BE2C (cell line): ENCODE results near the gene ZNF292. TPM values are rescaled to one million over a fixed set of nuclear protein-coding genes. Genes with fewer than 3 reads are reported as not detected.

Experiments used
- DNase-seq: peaks from one replicate; pipeline ENCODE4 v3.0.0-alpha.2; 2020
- H3K27me3 ChIP-seq: fragments of 250-450 bp; sonication (Bioruptor Pico); 2 replicates; pipeline ENCODE4 v1.5.1; 2020; ENCODE audit warnings: mild to moderate bottlenecking
- H3K36me3 ChIP-seq: fragments of 250-450 bp; sonication (Bioruptor Pico); 2 replicates; pipeline ENCODE4 v1.5.1; 2020; ENCODE audit warnings: mild to moderate bottlenecking
- H3K4me1 ChIP-seq: fragments of 250-450 bp; sonication (Bioruptor Pico); 2 replicates; pipeline ENCODE4 v1.5.1; 2020
- H3K4me3 ChIP-seq: 2 replicates; pipeline ENCODE4 v1.5.1; 2011; ENCODE audit warnings: low read depth, low read length
- H3K9me3 ChIP-seq: fragments of 250-450 bp; sonication (Bioruptor Pico); 2 replicates; pipeline ENCODE4 v1.5.1; 2020
- polyA plus RNA-seq: library from polyadenylated mRNA; unstranded; fragments of >200 nt; gene quantifications from one replicate; pipeline ENCODE4 v1.2.1, GENCODE V29; 2012; ENCODE audit warnings: low read depth, missing spikeins; ENCODE audit not compliant: insufficient read length, insufficient read depth
- TF ChIP-seq, protein P1 (sequence below): IDR thresholded peaks from 2 replicates; pipeline ENCODE4 v1.5.1; 2012; ENCODE audit warnings: mild to moderate bottlenecking, low read depth, low read length

The ZNF292 gene
- 38.8 TPM for polyA plus RNA-seq

DNA sequence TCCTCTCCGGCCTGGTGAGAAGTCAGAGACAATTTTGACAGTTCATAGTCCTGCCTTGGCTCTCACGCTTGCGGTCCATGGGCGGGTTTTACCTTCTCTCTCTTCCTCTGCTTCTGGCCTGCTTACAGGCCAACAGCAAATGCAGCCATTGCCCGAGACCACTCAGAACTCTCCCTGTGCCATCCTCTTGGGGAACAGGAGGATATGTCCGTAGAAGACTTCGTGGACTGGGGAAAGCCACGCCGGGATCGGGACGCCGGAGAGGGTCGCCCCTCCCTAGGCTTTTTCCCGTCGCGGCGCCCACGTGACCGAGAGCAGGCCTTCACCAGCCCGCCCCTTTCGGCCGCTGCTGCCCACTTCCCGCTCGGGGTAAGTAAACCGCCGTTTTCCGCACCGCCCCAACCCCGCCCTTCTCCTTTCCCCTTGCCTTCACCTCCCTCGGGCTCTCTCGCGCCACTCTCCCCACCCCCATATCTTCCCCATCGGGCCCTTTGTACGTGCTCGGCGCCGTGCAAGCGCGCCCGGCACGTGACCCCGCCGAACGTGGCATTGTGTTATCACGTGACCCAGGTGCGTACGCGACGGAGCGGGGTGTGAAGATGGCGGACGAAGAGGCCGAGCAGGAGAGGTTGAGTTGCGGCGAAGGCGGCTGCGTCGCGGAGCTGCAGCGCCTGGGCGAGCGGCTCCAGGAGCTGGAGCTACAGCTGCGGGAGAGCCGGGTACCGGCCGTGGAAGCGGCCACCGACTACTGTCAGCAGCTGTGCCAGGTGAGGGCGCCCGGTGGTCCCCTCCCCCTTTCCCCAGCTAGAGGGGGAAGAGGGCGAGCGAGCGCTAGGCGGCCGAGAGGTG lies at the start of gene ZNF292:
Gene ZNF292, plus strand, starts transcription at position 573 of the 849 bp plus-strand sequence. Its CDS starts 27 bp downstream, at position 600.
- TF ChIP-seq, protein P1, sequence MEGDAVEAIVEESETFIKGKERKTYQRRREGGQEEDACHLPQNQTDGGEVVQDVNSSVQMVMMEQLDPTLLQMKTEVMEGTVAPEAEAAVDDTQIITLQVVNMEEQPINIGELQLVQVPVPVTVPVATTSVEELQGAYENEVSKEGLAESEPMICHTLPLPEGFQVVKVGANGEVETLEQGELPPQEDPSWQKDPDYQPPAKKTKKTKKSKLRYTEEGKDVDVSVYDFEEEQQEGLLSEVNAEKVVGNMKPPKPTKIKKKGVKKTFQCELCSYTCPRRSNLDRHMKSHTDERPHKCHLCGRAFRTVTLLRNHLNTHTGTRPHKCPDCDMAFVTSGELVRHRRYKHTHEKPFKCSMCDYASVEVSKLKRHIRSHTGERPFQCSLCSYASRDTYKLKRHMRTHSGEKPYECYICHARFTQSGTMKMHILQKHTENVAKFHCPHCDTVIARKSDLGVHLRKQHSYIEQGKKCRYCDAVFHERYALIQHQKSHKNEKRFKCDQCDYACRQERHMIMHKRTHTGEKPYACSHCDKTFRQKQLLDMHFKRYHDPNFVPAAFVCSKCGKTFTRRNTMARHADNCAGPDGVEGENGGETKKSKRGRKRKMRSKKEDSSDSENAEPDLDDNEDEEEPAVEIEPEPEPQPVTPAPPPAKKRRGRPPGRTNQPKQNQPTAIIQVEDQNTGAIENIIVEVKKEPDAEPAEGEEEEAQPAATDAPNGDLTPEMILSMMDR: no peak
- Histone ChIP-seq H3K9me3 (no peaks in the 10 kb centered on the region), H3K4me1 (peaks cover 5% of the 10 kb centered on the region; the same call in 1 of the 2 replicates), H3K4me3 (peak within 1 kb of the TSS; percentile 79), H3K36me3 (peaks cover 9% of the 10 kb centered on the region), H3K27me3 (no peaks in the 10 kb centered on the region)
- DNase-seq: peak; percentile 99

DNA sequence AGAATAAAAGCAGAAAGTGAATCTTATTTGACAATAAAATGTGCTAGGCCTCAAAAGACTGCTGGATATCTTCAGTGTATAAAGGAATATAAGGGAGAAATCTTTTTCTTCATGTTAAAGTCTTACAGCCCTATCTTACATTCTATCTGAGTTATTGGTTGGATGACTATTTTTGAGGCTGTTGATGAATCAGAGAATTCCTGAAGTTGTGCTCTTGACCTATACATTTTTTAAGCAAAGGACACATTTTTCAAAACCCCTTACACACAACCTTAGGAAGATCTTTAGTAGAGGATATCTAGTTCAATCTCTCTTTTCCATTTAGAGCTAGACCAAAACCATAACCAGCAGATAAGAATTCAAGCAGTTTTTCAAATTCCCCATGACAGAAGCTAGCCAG lies 49.5 kb upstream of the ZNF292 start:
- Histone ChIP-seq H3K4me1 (no peaks in the 10 kb centered on the region), H3K9me3 (no peaks in the 10 kb centered on the region), H3K27me3 (no peaks in the 10 kb centered on the region; the same call in 1 of the 2 replicates), H3K4me3 (no peak overlapping the region), H3K36me3 (no peaks in the 10 kb centered on the region)
- TF ChIP-seq, protein P1: no peak
- no peak for DNase-seq

DNA sequence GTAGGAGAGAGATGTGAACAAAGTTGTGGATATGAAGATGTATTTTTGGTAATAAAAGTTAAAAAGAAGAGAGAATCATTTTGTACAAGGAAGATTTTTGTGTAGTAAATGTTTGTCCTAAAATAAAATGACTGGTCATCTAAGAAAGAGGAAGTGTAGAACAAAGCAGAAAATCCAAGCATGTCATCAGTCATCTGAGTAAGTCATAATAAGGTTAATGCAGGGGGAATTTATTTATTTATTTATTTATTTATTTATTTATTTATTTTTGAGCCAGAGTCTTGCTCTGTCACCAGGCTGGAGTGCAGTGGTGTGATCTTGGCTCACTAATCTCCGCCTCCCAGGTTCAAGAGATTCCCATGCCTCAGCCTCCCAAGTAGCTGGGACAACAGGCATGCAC lies 44.7 kb upstream of the ZNF292 start:
- Histone ChIP-seq H3K27me3 (no peaks in the 10 kb centered on the region), H3K36me3 (no peaks in the 10 kb centered on the region), H3K4me3 (no peak overlapping the region), H3K9me3 (no peaks in the 10 kb centered on the region), H3K4me1 (no peaks in the 10 kb centered on the region)
- DNase-seq: no peak
- TF ChIP-seq, protein P1: no peak

DNA sequence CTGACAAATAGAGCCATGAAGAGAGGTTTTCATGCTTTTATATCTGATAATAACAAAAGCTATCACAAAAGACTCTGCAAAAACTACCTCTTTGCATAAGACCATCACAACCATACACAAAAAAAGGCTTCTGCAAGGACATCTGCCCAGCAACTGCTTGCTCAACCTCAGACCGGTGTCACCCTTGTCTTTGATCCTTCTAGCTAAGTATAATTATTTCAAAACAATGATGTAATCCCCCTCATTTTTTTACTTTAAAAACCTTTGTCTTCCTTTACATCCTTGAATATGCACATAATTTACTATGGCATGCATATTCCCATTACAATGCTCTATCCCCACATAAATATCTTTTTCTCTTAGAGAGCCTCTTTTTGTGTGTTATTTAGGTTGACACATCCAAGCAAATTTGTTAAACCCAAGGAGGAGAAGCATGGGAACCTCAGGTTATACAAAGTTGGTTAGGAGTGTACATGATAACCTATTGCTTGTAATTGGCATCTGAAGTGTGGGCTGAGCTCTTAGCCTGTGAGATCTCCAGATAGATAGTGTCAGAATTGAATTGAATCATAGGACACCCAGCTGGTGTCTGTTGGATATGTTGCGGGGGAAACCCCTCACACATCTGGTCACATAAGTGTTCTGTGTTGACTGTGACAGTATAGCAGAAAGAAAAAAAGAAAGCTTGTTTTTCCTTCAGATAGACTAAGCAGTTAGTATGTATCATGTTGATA lies 39.8 kb upstream of the ZNF292 start:
- H3K9me3 ChIP-seq: no peaks in the 10 kb centered on the region
- H3K36me3 ChIP-seq: no peaks in the 10 kb centered on the region
- no peaks in the 10 kb centered on the region for H3K27me3 ChIP-seq
- DNase-seq: no peak
- TF ChIP-seq, protein P1: no peak
- no peaks in the 10 kb centered on the region for H3K4me1 ChIP-seq
- H3K4me3 ChIP-seq: no peak overlapping the region

DNA sequence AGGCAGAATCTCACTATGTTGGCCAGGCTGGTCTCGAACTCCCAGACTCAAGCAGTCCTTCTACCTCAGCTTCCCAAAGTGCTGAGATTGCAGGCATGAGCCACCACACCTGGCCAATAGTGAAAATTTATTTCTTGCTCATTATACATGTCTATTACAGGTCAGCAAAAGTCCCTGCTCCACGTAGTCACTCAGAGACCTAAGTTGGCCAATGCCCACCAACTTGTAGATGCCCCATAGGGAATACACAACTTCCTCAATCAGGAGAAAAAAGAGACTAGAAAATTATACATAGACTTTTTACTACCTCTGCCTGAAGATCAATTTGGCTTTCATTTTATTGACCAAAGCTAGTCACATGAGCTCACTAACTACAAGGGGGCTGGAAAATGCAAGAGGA lies 38.4 kb upstream of the ZNF292 start:
- no peaks in the 10 kb centered on the region for H3K4me1 ChIP-seq
- no peak overlapping the region for H3K4me3 ChIP-seq
- no peaks in the 10 kb centered on the region for H3K36me3 ChIP-seq
- no peak for DNase-seq
- no peaks in the 10 kb centered on the region for H3K9me3 ChIP-seq
- no peaks in the 10 kb centered on the region for H3K27me3 ChIP-seq
- TF ChIP-seq, protein P1: no peak

DNA sequence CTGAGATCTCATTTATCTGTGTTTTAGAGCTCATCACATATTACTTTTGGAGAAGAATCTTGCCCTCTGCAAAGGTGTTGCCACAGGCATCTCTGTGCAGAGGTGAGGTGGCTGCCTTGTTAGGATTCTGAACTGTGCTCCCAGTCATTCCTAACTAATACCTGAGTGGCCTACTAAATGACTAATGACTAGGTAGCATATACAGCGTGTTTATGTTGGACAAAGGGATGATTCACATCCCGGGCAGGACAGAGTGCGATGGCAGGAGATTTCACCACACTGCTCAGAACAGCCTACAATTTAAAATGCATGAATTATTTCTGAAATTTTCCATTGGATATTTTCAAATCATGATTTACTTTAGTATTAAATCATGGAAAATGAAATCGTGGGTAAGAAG lies 37.3 kb upstream of the ZNF292 start:
- Histone ChIP-seq H3K9me3 (no peaks in the 10 kb centered on the region), H3K36me3 (no peaks in the 10 kb centered on the region), H3K27me3 (no peaks in the 10 kb centered on the region), H3K4me1 (no peaks in the 10 kb centered on the region), H3K4me3 (no peak overlapping the region)
- TF ChIP-seq, protein P1: no peak
- no peak for DNase-seq
